ENCODE measurements around the gene HP1BP3.

Gene HP1BP3

DNA sequence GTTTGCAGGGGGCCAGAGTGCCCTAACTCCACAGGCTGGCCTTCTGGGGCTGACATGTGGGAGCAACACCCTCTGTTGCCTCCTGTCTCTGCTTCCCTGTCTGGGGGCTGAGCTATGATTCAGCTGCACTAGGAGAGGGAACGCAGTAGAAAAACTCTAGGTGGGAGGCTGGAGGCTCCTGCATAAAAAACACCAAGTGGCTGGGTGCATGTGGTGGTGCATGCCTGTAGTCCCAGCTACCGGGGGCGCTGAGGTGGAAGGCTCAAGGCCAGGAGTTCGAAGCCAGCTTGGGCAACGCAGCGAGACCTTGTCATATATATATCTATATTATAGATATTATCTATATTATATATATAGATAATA lies 74.9 kb downstream of the HP1BP3 start:
- DNase-seq (ENCODE audit: low spot score), result no peak

- peak; percentile 77 for DNase-seq (ENCODE audit: low spot score)
Observed at GRCh38 chr1:20711285-20712214, 75.6 kb downstream of the HP1BP3 start.

DNA sequence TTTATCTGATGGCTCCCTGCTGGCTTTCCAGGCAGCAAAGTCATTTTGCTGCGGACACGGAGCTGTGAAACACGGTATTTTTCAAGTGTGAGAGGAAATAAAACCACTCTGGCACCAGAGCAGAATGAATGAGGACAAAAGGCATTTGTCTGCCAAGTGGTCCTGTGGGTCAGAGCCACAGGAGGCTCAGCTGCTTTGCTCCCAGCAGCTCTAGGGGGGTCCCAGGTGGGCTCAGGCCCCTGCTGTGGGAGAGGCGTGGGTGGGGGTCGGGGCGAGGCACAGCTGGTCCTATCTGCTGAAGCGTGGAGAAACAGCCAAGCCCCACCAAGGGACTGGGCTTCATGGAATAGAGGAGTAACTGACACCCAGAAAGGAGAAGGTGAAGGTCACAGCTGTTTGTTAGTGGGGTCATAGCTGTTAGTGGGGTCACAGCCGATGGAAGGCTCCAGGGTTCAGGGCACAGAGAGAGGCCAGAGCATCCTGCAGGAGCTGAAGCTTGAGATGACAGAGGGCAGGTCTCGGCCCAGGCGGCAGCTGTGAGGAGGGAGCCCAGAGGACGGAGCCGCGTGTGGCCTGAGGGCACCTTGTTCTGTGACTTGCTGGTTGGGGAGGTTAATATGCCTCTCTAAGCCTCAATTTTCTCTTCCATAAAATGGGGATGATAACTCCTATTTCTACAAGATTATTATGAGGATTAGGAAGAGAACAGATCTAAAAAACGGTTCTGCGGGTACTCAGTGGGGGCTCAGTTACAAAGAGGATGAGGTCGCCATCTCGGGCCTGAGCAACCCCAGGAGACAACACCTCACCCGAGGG lies 76.4 kb downstream of the HP1BP3 start:
- no peak for DNase-seq (ENCODE audit: low spot score)

- no peak for DNase-seq (ENCODE audit: low spot score)
Observed at GRCh38 chr1:20709868-20710267, 77.2 kb downstream of the HP1BP3 start.

DNA sequence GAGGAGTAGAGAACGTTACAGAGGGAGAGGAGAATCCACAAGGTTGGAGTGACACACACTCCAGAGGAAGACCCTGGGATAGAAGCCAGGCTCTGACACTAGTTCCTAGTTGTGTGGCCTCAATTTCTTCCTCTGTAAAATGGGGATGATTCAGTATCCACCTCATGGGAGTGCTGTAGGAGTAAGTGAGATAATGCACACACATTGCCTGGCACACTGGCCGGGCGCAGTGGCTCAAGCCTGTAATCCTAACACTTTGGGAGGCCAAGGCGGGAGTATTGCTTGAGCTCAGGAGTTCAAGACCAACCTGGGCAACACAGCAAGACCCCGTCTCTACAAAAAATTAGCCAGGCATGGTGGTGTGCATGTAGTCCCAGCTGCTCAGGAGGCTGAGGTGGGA lies 78.2 kb downstream of the HP1BP3 start:
- no peak for DNase-seq (ENCODE audit: low spot score)

DNA sequence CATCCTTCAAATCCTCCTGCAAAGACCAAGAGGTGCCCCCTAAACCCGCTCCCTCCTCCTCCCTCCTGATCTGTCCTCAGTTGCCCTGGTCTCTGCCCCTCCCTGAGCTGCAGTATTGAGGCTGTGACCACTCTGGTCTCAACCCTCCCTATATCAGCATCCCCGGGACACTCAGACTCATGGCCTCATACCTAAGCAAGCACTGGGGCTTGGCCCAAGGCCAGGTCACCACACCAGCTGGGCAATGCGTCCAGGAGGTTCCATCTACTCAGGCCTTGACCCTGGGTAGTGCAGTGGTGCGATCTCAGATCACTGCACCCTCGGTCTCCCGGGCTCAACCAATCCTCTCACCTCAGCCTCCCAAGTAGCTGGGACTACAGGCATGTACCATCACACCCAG lies 79.0 kb downstream of the HP1BP3 start:
- DNase-seq (ENCODE audit: low spot score), result no peak

DNA sequence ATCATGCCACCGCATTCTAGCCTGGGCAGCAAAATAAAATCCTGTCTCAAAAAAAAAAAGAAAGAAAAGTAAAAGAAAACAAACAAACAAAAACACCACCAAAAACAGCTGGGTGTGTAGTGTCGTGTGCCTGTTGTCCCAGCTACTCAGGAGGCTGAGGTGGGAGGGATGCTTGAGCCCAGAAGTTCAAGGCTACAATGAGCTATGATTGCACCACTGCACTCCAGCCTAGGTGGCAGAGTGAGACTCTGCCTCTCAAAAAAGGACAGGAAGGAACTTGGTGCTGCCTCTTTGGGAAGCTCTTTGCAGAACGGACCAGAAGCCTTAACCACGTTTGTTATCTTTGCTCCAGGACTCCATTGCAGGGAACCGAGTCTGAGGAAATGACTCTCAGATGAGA lies 80.3 kb downstream of the HP1BP3 start:
- DNase-seq (ENCODE audit: low spot score), result no peak

GRCh38 chr1:20705203-20705755 lies 81.8 kb downstream of the HP1BP3 start:
- DNase-seq (ENCODE audit: low spot score), result no peak

DNA sequence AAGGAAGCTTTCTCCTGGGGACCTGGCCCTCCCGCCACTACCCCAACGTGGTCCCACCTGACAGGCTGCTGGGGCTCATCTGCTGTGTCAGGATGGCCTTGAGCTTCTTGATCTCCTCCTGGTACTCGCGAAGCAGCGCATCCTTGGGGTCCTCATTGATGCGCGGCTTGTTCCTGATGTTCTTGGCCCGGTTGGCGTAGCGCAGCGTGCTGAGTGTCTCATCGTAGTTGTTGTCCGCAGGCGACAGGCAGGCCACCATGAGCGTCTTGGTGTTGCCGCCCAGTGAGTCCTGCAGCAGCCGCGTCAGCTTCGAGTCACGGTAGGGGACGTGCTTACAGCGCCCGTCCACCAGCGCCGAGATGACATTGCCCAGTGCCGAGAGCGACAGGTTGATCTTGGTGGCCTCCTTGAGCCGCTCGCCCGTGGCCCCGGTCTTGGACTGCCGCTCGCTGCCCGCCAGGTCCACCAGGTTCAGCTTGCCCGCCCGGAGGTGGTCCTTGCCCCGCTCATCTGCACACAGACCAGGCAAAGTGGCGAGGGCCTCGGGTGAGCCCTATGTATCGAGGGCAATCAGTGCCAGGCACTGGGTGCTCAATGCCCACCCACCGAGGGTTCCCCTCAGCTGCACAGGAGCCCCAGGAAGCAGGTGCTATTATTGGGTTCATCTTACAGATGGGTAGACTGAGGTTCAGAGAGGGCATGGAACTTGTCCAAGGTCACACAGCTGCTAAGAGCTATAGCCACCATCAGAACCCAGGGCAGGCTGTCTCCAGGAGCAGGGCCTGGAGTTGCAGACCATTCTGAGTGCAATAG lies 82.5 kb downstream of the HP1BP3 start:
- DNase-seq (ENCODE audit: low spot score), result no peak

GRCh38 chr1:20703124-20703756 lies 83.9 kb downstream of the HP1BP3 start:
- no peak for DNase-seq (ENCODE audit: low spot score)

- DNase-seq (ENCODE audit: low spot score), result no peak
Observed at GRCh38 chr1:20702416-20702815, 84.7 kb downstream of the HP1BP3 start.

GRCh38 chr1:20701847-20702246 lies 85.3 kb downstream of the HP1BP3 start:
- no peak for DNase-seq (ENCODE audit: low spot score)

DNA sequence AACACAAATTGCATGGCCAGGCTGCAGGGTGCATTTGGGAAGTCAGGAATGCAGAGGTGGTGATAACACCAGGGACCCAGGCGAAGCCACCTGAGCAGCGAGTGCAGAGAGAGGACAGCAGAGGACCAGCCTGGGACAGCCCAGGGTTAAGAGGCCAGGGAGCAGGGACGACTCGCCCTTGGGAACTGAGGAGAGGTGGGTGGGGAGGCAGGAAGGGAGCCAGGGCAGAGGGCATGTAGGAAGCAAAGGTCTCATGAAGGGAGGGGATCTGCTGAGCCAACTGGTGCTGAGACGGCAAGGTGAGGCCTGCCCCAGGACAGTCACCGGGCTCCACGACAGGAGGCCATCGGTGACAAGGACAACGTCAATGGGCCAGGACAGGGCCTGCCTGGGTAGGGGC lies 85.7 kb downstream of the HP1BP3 start:
- no peak for DNase-seq (ENCODE audit: low spot score)

GRCh38 chr1:20700636-20701215 lies 86.4 kb downstream of the HP1BP3 start:
- no peak for DNase-seq (ENCODE audit: low spot score)

DNA sequence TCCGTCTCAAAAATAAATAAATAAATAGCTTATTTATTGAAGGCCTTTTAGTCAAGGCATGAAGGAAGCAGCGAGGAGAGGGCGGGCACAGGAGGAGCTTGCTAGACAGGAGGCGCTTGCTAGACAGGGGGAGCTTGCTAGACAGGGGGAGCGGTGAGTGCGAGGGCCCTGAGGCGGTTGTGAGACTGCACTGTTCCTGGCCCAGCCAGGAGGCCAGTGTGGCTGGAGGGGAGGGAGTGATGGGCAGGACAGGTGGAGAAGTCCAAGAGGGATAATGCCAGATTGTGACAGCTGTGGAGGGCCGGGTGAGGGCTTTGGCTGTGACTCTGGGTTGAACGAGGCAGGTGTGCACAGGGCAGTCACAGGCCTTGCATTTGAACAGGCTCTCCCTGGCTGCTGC lies 87.5 kb downstream of the HP1BP3 start:
- no peak for DNase-seq (ENCODE audit: low spot score)

DNA sequence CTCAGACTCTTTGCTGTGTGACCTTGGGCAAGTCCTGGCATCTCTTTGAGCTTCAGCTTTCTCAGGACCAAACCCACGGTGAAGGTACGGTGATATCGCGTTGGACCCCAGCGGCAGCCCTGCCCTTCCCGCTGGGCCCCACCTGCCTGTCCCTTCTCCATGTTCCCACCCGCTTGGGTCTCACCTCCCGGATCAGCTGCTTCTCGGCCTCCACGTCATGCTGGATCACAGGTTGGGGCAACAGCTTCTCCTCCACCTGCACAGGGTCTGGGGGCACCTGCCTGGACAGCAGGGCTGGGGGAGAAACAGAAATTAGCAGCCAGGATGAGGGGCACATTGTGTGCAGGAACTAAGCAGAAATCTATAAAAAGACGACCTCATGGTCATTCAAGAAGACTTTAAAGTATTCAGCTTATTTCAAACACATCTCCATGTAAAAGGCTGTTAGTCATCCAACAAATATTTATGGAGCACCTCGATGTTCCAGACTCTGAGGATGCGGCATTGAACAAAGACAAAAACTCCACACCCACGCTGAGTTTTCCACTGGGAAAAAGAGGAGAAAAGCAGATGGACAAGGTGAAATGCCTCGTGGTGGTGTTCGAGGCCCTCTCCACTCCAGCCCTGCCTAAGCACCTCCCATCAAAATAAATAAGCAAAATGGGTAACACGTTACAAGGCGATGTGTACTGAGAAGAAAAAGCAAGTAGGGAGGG lies 88.8 kb downstream of the HP1BP3 start:
- DNase-seq (ENCODE audit: low spot score), result no peak

DNA sequence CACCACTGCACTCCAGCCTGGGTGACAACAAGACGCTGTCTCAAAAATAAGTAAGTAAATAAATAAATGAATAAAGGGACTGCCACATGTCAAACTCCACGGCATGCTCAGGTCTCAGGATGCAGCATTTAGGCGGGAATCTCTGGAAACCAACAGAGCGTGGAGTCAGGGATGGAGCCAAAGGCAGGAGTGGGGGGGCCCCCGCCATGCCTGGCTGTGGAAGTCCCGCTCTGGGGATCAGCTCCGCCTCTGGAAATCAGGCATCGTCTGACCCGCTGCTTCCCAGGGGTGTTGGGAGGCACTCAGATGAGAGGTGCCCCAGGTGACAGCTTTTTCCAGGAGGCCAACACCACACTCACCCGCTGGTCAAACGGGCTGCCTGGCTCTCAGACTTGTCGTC lies 89.5 kb downstream of the HP1BP3 start:
- no peak for DNase-seq (ENCODE audit: low spot score)

DNA sequence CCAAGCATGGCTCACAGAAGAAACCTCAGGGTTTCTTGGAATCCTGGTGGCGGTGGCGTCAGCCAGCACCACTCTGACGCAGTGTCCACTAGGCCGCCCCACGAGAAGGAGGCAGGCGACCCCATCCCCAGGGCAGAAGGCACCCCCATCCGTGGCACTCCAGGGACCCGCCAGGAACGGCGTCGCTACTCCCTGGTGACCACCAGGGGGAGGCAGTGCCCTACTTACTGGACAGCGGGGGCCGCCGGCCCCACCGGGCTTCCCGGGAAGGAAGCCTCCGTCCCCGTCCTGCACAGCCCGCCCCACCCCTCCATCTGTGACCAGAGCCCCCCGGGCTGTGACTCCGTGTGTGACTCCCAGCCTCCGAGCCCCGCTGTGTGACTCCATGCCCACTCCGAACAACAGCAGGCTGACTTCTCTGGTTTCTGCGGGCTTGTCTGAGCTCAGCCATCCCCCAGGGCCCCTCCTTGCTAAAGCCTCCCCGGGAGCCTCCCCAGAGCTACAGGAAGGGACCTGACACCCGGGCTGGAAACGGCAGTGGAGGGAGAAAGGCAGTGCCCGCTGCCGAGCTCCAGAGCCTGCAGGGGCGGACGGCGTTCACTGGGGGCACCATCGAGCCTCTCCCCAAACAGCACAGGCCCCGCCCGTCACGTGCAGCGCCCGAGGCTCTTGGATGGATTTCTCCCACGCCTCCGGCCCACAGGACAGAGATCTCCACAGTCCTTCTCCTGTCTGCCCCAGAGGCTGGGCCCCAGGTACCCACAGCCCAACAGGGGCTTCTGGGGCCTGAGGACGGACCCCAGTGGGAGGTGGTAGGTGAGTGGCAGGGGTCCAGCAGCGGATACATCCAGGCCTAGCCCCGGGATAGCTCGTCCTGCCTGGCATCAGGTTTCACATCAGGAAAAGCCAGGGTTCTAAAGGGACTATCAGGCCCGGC lies 90.4 kb downstream of the HP1BP3 start:
- peak; percentile 92 for DNase-seq (ENCODE audit: low spot score)

- no peak for DNase-seq (ENCODE audit: low spot score)
Observed at GRCh38 chr1:20695515-20695914, 91.6 kb downstream of the HP1BP3 start.
